BLaER1 treated with 17β-estradiol and CSF1 and Interleukin-3, amounts not matched to agents 10 nM and 100 nM (cell line): Measurements from ENCODE around the gene MAGI1.

Experiments
- H3K27ac ChIP-seq, 11 experiments: shearing (Covaris generic); formaldehyde crosslinking; 2 replicates each; pipeline ENCODE4 v1.8.1; 2022
- H3K27me3 ChIP-seq, 11 experiments: shearing (Covaris generic); formaldehyde crosslinking; 2 replicates each; pipeline ENCODE4 v1.8.1; 2022
- H3K36me3 ChIP-seq, 11 experiments: shearing (Covaris generic); formaldehyde crosslinking; 2 replicates each; pipeline ENCODE4 v1.8.1; 2022
- H3K4me1 ChIP-seq, 10 experiments: shearing (Covaris generic); formaldehyde crosslinking; 2 replicates each; pipeline ENCODE4 v1.8.1; 2022
- H3K4me2 ChIP-seq, 11 experiments: shearing (Covaris generic); formaldehyde crosslinking; 2 replicates each; pipeline ENCODE4 v1.8.1; 2022
- H3K4me3 ChIP-seq, 10 experiments: shearing (Covaris generic); formaldehyde crosslinking; 2 replicates each; pipeline ENCODE4 v1.8.1; 2022
- H3K9ac ChIP-seq, 11 experiments: shearing (Covaris generic); formaldehyde crosslinking; 2 replicates each; pipeline ENCODE4 v1.8.1; 2022
- H3K9me3 ChIP-seq, 11 experiments: shearing (Covaris generic); formaldehyde crosslinking; replicated peaks in 1 of 11; 2 replicates each; pipeline ENCODE4 v1.8.1; 2022
- H4K20me1 ChIP-seq, 11 experiments: shearing (Covaris generic); formaldehyde crosslinking; 2 replicates each; pipeline ENCODE4 v1.8.1; 2022
- Cebpa-rat ChIP-seq, 11 experiments: shearing (Covaris generic); IDR thresholded peaks; 2 replicates each; pipeline ENCODE4 v1.8.1; 2022

The MAGI1 gene

DNA sequence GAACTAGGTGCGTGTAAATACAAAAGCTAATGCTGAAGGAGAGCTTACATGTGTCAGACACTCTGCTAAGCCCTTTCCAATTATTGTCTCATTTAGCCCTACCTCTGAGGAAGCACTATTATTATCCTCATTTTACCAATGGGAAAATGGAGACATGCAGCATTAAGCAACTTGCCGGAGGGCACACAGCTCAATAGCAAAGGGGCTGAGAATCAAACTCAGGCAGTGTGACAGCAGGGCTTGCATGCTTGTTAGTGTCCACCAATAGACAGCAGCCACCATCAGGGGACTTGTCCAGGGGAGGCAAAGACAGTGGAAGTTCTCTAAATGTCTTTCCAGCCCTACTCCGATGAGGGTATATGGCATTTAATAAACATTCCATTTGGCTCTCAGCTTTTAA is 548.6 kb downstream of the MAGI1 start:
- no peaks in the 10 kb centered on the region for H4K20me1 ChIP-seq
- H3K4me3 ChIP-seq: no peak overlapping the region
- H3K36me3 ChIP-seq: peaks cover 0 to 6% (median 0%) of the 10 kb centered on the region in 11 experiments; a peak in 5 of 22 replicates
- TF ChIP-seq Cebpa-rat (IDR thresholded peaks at IDR 0.05): no peak
- no peak overlapping the region for H3K27ac ChIP-seq
- peaks cover 4 to 45% (median 21%) of the 10 kb centered on the region in 11 experiments; a peak in 18 of 22 replicates for H3K9me3 ChIP-seq
- H3K4me1 ChIP-seq: peaks cover 18 to 37% (median 25%) of the 10 kb centered on the region in 10 experiments
- no peaks in the 10 kb centered on the region for H3K27me3 ChIP-seq
- no peak overlapping the region for H3K9ac ChIP-seq
- H3K4me2 ChIP-seq: no peak overlapping the region

DNA sequence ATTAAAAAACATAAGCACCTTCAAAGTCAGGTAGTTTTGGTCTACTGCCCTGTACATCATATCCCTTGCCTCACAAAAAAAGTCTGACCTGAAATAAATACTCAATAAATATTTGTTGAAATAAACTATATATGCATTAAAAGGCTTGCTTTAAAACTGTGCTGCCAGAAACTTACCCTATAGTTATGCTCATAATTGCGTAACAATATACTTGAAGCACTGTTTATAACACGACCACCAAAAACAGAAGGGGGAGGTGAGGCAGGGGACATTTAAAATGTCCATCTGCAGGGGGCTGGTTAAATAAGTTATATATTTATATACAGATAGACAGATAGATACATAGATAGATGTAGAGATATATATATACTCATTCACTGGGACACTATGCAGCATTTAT is 549.5 kb downstream of the MAGI1 start:
- no peaks in the 10 kb centered on the region for H4K20me1 ChIP-seq
- no peak overlapping the region for H3K9ac ChIP-seq
- no peak overlapping the region for H3K4me3 ChIP-seq
- H3K9me3 ChIP-seq: peaks cover 4 to 45% (median 21%) of the 10 kb centered on the region in 11 experiments; a peak in 18 of 22 replicates
- H3K27ac ChIP-seq: no peak overlapping the region
- peaks cover 27 to 39% (median 30%) of the 10 kb centered on the region in 10 experiments for H3K4me1 ChIP-seq
- TF ChIP-seq Cebpa-rat (IDR thresholded peaks at IDR 0.05): peak in 2 of 11 experiments; percentile 20 to 50; a peak in 1 of 22 replicates
- no peak overlapping the region for H3K4me2 ChIP-seq
- no peaks in the 10 kb centered on the region for H3K27me3 ChIP-seq
- H3K36me3 ChIP-seq: peaks cover 0 to 6% (median 0%) of the 10 kb centered on the region in 11 experiments; a peak in 5 of 22 replicates

DNA sequence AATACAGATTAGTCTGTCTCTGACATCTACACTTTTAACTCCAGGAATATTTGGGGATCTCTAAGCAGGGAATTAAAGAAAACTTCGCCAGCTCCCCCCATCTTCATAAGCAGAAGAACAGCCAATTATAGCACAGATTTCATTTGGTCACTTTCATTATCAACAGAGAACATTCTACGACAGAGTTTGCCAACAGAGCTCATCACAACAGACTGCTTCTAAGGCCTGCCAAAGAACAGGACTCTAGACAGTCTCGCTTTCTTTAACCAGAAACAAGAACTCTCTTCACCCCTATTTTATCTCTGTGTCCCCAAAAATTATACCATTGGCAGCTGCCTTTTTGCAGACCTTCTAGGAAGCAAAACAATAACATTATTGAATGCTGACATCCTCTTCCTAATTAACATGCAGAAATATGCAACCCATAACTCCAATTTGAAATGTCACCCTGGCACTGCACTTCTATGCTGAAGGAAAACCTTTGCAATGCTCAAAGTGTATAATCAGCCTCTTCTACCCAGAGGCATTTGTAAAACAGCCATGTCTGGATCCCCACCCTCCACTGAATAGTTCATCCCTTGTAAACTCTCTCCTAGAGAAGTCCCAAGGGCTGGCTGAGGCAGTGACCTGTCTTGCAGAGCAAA is 552.8 kb downstream of the MAGI1 start:
- Histone ChIP-seq H4K20me1 (no peaks in the 10 kb centered on the region), H3K4me2 (peak overlapping the region; percentile 28 to 74 (median 55); a peak in 21 of 22 replicates), H3K9ac (no peak overlapping the region; a peak in 1 of 22 replicates), H3K27me3 (no peaks in the 10 kb centered on the region), H3K4me1 (peaks cover 38 to 50% (median 41%) of the 10 kb centered on the region in 10 experiments), H3K9me3 (peaks cover 0 to 36% (median 9%) of the 10 kb centered on the region in 11 experiments; a peak in 13 of 22 replicates), H3K36me3 (peaks cover 0 to 4% (median 0%) of the 10 kb centered on the region in 11 experiments; a peak in 2 of 22 replicates), H3K27ac (no peak overlapping the region), H3K4me3 (no peak overlapping the region)
- no peak for TF ChIP-seq Cebpa-rat (IDR thresholded peaks at IDR 0.05)

- peaks cover 38 to 50% (median 41%) of the 10 kb centered on the region in 10 experiments for H3K4me1 ChIP-seq
Measured at GRCh38 chr3:65484964-65485363, 553.8 kb downstream of the MAGI1 start.

GRCh38 chr3:65483480-65483879 is 555.2 kb downstream of the MAGI1 start:
- peak overlapping the region in 10 of 11 experiments; percentile 16 to 73 (median 50); a peak in 18 of 22 replicates for H3K4me2 ChIP-seq
- H3K4me3 ChIP-seq: no peak overlapping the region
- no peak for TF ChIP-seq Cebpa-rat (IDR thresholded peaks at IDR 0.05)
- no peaks in the 10 kb centered on the region for H3K27me3 ChIP-seq
- peaks cover 0 to 33% (median 10%) of the 10 kb centered on the region in 11 experiments; a peak in 12 of 22 replicates for H3K9me3 ChIP-seq
- H3K36me3 ChIP-seq: no peaks in the 10 kb centered on the region
- no peak overlapping the region for H3K27ac ChIP-seq
- peaks cover 38 to 50% (median 41%) of the 10 kb centered on the region in 10 experiments for H3K4me1 ChIP-seq
- no peak overlapping the region for H3K9ac ChIP-seq
- H4K20me1 ChIP-seq: no peaks in the 10 kb centered on the region; a peak in 1 of 22 replicates

More at GRCh38 chr3:65484964-65485363, 553.8 kb downstream of the MAGI1 start:
- peaks cover 0 to 38% (median 13%) of the 10 kb centered on the region in 11 experiments; a peak in 12 of 22 replicates for H3K9me3 ChIP-seq
- no peak overlapping the region for H3K27ac ChIP-seq
- H3K4me3 ChIP-seq: no peak overlapping the region
- no peak for TF ChIP-seq Cebpa-rat (IDR thresholded peaks at IDR 0.05)
- no peaks in the 10 kb centered on the region for H4K20me1 ChIP-seq
- no peaks in the 10 kb centered on the region for H3K27me3 ChIP-seq
- H3K4me2 ChIP-seq: peak overlapping the region; percentile 7 to 74 (median 55)
- peaks cover 0 to 4% (median 0%) of the 10 kb centered on the region in 11 experiments; a peak in 1 of 22 replicates for H3K36me3 ChIP-seq
- no peak overlapping the region for H3K9ac ChIP-seq

DNA sequence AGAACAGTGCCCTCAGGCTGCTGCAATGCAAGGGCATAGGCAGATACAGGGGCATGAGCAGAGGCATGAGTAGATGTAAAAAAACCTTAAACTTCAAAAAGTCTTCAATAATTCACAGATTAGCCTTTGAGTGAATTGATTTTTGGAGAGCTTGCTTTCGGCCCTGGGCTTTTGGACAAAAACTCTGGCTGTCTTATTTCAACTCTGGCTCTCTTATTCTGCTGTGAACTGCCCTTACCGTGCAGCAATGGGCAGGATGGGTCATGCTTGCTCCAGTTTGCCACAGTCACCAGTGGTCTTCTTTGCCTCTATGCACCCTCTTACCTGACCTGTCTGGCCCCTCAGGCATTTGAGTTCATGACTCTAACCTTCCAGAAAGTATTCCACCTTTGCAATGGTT is 555.7 kb downstream of the MAGI1 start:
- Histone ChIP-seq H3K9ac (no peak overlapping the region), H3K27ac (no peak overlapping the region), H3K36me3 (no peaks in the 10 kb centered on the region), H4K20me1 (no peaks in the 10 kb centered on the region; a peak in 1 of 22 replicates), H3K9me3 (peaks cover 0 to 28% (median 6%) of the 10 kb centered on the region in 11 experiments; a peak in 11 of 22 replicates), H3K4me2 (peak overlapping the region in 7 of 11 experiments; percentile 16 to 73 (median 55); a peak in 11 of 22 replicates), H3K27me3 (no peaks in the 10 kb centered on the region), H3K4me1 (peaks cover 38 to 50% (median 41%) of the 10 kb centered on the region in 10 experiments), H3K4me3 (no peak overlapping the region)
- TF ChIP-seq Cebpa-rat (IDR thresholded peaks at IDR 0.05): no peak

- no peak for TF ChIP-seq Cebpa-rat (IDR thresholded peaks at IDR 0.05)
- Histone ChIP-seq H3K9ac (no peak overlapping the region), H3K36me3 (peaks cover 0 to 2% (median 0%) of the 10 kb centered on the region in 11 experiments; a peak in 1 of 22 replicates), H3K27me3 (no peaks in the 10 kb centered on the region), H4K20me1 (no peaks in the 10 kb centered on the region; a peak in 1 of 22 replicates), H3K27ac (no peak overlapping the region), H3K9me3 (peaks cover 0 to 20% (median 0%) of the 10 kb centered on the region in 11 experiments; a peak in 7 of 22 replicates), H3K4me3 (no peak overlapping the region), H3K4me1 (peaks cover 28 to 37% (median 33%) of the 10 kb centered on the region in 10 experiments), H3K4me2 (no peak overlapping the region)
Measured at GRCh38 chr3:65481085-65481484, 557.6 kb downstream of the MAGI1 start.

DNA sequence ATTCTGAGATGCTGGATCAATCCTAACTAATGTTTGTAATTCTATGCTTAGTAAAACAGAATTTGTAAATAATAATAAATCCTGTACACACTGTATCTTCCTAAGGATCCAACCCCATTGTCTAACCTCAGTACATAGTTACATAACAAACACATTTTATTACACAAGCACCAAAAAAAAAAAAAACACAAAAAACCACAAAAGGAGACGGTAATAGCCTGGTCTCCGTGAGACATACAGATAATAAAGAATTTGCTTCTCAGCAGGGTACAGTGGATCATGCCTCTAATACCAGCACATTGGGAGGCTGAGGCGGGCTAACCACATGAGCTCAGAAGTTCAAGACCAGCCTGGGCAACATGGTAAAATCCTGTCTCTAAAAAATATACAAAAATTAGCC is 558.7 kb downstream of the MAGI1 start:
- no peak overlapping the region for H3K4me3 ChIP-seq
- H3K9me3 ChIP-seq: peaks cover 0 to 20% (median 0%) of the 10 kb centered on the region in 11 experiments; a peak in 7 of 22 replicates
- H3K4me2 ChIP-seq: no peak overlapping the region
- no peaks in the 10 kb centered on the region; a peak in 1 of 22 replicates for H4K20me1 ChIP-seq
- no peak overlapping the region for H3K27ac ChIP-seq
- H3K4me1 ChIP-seq: peaks cover 17 to 27% (median 23%) of the 10 kb centered on the region in 10 experiments
- no peak overlapping the region for H3K9ac ChIP-seq
- H3K36me3 ChIP-seq: peaks cover 0 to 9% (median 0%) of the 10 kb centered on the region in 11 experiments; a peak in 2 of 22 replicates
- H3K27me3 ChIP-seq: no peaks in the 10 kb centered on the region
- TF ChIP-seq Cebpa-rat (IDR thresholded peaks at IDR 0.05): no peak
